Measurements from ENCODE around the gene SLC23A2. TPM values are rescaled to one million over a fixed set of nuclear protein-coding genes. Genes with fewer than 3 reads are reported as not detected.
"Not testable (repeated sequence)": the region's sequence is repeated elsewhere in the genome, so short reads cannot be mapped to it uniquely, and the experiment has no call there.

Gene SLC23A2
- total RNA-seq, 1 donor from 2014 or later: 27.1 TPM

DNA sequence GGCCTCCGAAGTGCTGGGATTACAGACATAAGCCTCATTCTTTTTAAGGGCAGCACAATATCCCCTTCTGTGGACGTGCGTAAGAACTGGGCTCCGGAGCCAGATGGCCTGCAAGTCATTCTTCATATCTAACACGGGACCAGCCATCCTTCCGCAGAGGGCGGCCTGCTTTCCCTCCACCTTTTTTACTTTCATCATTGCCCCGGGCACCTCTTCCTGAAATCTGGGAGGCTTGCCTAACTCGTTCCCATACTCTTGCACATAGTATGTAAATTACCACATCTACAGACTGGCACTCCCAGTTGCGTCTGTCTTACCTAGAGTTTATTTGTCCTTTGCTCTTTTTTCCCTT is 29.9 kb upstream of the SLC23A2 start:
- Mint-ChIP-seq H3K27ac (ENCODE audit: unreplicated experiment) (no peak overlapping the region), H3K9me3 (no peaks in the 10 kb centered on the region), H3K4me1 (peaks cover 5% of the 10 kb centered on the region), H3K27me3 (ENCODE audit: low read depth) (no peaks in the 10 kb centered on the region), H3K4me3 (no peak overlapping the region), H3K36me3 (ENCODE audit: low read depth) (peaks cover 2% of the 10 kb centered on the region)
- DNase-seq (ENCODE audit: low read depth, low spot score): no peak
- TF ChIP-seq, protein P1, sequence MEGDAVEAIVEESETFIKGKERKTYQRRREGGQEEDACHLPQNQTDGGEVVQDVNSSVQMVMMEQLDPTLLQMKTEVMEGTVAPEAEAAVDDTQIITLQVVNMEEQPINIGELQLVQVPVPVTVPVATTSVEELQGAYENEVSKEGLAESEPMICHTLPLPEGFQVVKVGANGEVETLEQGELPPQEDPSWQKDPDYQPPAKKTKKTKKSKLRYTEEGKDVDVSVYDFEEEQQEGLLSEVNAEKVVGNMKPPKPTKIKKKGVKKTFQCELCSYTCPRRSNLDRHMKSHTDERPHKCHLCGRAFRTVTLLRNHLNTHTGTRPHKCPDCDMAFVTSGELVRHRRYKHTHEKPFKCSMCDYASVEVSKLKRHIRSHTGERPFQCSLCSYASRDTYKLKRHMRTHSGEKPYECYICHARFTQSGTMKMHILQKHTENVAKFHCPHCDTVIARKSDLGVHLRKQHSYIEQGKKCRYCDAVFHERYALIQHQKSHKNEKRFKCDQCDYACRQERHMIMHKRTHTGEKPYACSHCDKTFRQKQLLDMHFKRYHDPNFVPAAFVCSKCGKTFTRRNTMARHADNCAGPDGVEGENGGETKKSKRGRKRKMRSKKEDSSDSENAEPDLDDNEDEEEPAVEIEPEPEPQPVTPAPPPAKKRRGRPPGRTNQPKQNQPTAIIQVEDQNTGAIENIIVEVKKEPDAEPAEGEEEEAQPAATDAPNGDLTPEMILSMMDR (conservative IDR thresholded peaks at IDR 0.05): no peak

DNA sequence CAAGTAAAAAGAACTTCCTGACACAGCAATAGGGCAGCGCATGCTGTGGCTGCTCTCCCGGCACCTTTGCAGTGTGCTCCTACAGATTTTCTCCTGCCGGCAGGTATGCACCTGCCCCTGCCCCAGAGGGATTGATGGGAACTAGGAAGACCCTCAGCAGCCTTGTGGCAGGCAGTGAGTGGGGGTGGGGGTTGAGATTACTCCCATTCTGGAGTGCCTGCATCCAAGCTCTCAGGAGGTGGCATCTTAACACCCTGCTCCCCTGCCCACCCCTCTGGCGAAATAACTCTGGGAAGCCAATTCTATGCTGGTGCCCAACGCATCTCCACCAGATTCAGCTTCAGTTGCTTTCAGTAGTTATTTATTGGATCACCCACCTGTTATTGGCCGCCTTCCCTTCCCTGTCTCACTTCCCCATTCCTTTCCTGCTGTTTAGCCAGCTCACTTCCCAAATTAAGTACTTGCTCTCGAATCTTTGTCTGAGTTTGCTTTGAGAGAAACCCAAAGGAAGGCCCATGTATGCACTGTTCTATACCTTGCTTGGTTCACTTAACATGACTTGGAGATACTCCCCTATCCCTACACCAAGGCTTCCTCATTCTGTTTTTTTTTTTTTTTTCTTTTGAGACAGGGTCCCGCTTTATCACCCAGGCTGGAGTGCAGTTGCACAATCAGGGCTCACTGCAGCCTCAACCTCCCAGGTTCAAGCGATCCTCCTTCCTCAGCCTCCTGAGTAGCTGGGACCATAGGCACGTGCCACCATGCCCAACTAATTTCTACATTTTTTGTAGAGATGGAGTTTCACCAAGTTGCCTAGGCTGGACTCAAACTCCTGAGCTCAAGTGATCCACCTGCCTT is 29.3 kb upstream of the SLC23A2 start:
- H3K27me3 Mint-ChIP-seq (ENCODE audit: low read depth): no peaks in the 10 kb centered on the region
- no peak overlapping the region for H3K4me3 Mint-ChIP-seq
- H3K36me3 Mint-ChIP-seq (ENCODE audit: low read depth): peaks cover 2% of the 10 kb centered on the region
- H3K4me1 Mint-ChIP-seq: peaks cover 5% of the 10 kb centered on the region
- H3K27ac Mint-ChIP-seq (ENCODE audit: unreplicated experiment): no peak overlapping the region
- DNase-seq (ENCODE audit: low read depth, low spot score): no peak
- H3K9me3 Mint-ChIP-seq: no peaks in the 10 kb centered on the region
- TF ChIP-seq, protein P1 (conservative IDR thresholded peaks at IDR 0.05): no peak

DNA sequence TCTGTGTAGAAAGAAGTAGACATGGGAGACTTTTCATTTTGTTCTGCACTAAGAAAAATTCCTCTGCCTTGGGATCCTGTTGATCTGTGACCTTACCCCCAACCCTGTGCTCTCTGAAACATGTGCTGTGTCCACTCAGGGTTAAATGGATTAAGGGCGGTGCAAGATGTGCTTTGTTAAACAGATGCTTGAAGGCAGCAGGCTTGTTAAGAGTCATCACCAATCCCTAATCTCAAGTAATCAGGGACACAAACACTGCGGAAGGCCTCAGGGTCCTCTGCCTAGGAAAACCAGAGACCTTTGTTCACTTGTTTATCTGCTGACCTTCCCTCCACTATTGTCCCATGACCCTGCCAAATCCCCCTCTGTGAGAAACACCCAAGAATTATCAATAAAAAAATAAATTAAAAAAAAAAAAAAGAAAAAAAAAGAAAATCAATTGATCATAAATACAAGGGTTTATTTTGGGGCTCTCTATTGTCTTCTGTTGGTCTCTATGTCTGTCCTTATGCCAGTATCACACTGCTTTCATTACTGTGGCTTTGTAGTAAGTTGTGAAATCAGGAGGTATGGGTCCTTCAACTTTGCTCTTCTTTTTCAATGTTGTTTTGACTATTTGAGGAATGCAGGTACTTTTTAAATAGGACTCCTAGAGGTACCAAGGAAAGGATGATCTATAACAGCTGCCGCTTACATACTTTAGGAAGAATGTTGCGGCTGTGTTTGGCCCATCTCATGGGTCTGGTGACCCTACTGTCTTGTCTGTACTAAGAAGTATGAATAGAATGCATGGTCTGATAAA is 27.1 kb upstream of the SLC23A2 start:
- H3K36me3 Mint-ChIP-seq (ENCODE audit: low read depth): not testable (repeated sequence)

DNA sequence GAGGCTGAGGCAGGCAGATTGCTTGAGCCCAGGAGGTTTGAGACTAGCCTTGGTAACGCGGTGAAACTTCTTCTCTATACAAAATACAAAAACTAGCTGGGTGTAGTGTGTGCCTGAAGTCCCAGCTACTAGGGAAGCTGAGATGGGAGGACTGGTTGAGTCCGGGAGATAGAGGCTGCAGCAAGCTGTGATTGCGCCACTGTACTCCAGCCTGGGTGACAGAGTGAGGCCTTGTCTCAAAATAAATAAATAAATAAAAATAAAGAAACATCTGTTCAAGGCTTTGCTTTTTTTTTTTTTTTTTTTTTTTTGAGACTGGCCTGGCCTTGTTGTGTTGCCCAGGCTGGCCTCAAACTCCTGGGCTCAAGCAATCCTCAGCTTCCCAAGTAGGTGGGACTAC is 23.7 kb upstream of the SLC23A2 start:
- no peaks in the 10 kb centered on the region for H3K27me3 Mint-ChIP-seq (ENCODE audit: low read depth)
- TF ChIP-seq, protein P1 (conservative IDR thresholded peaks at IDR 0.05): no peak
- H3K36me3 Mint-ChIP-seq (ENCODE audit: low read depth): peaks cover 2% of the 10 kb centered on the region
- no peak for DNase-seq (ENCODE audit: low read depth, low spot score)
- H3K9me3 Mint-ChIP-seq: no peaks in the 10 kb centered on the region
- no peak overlapping the region for H3K4me3 Mint-ChIP-seq
- H3K4me1 Mint-ChIP-seq: peaks cover 5% of the 10 kb centered on the region
- H3K27ac Mint-ChIP-seq (ENCODE audit: unreplicated experiment): no peak overlapping the region

More for the DNA sequence above, 27.1 kb upstream of the SLC23A2 start:
- not testable (repeated sequence) for H3K9me3 Mint-ChIP-seq; DNase-seq (ENCODE audit: low read depth, low spot score); H3K4me3 Mint-ChIP-seq; H3K27me3 Mint-ChIP-seq (ENCODE audit: low read depth); H3K27ac Mint-ChIP-seq (ENCODE audit: unreplicated experiment); H3K4me1 Mint-ChIP-seq

DNA sequence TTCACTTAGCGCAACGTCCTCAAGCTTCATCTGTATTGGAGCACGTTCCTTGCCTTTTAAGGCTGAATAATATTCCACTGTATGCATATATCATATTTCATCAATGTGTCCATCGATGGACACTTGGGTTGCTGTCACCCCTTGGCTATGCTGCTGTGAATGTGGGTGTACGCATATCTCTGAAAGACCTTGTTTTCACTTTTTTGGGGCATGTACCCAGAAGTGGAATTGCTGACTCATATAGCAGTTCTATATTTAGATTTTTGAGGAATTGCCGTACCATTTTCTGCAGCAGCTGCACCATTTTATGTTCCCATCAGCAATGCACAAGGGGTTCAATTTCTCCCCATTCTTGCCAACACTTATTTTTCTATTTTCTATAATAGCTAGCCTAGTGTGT is 22.8 kb upstream of the SLC23A2 start:
- TF ChIP-seq, protein P1 (conservative IDR thresholded peaks at IDR 0.05): no peak
- no peaks in the 10 kb centered on the region for H3K9me3 Mint-ChIP-seq
- H3K27me3 Mint-ChIP-seq (ENCODE audit: low read depth): no peaks in the 10 kb centered on the region
- DNase-seq (ENCODE audit: low read depth, low spot score): no peak
- no peak overlapping the region for H3K4me3 Mint-ChIP-seq
- peaks cover 5% of the 10 kb centered on the region for H3K4me1 Mint-ChIP-seq
- H3K27ac Mint-ChIP-seq (ENCODE audit: unreplicated experiment): no peak overlapping the region
- peaks cover 2% of the 10 kb centered on the region for H3K36me3 Mint-ChIP-seq (ENCODE audit: low read depth)

DNA sequence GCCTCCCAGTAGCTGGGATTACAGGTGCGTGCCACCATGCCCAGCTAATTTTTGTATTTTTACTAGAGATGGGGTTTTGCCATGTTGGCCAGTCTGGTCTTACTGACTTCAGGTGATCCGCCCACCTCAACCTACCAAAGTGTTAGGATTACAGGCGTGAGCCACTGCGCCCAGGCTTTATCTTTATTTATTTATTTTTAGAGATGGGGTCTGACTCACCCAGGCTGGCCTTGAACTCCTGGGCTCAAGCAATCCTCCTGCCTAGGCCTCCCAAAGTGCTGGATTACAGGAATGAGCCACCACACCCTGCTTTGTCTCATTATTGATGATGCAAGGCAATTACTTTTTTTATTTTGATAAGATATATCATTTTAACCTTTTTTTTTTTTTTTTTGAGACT is 21.9 kb upstream of the SLC23A2 start:
- not testable (repeated sequence) for H3K4me3 Mint-ChIP-seq; DNase-seq (ENCODE audit: low read depth, low spot score); H3K36me3 Mint-ChIP-seq (ENCODE audit: low read depth); H3K27me3 Mint-ChIP-seq (ENCODE audit: low read depth); H3K4me1 Mint-ChIP-seq; H3K27ac Mint-ChIP-seq (ENCODE audit: unreplicated experiment); H3K9me3 Mint-ChIP-seq

Measured in neural crest cell (in vitro differentiated cells).